Stimulated activated CD4-positive, alpha-beta T cell treated with anti-CD3 and anti-CD28 coated beads, Interleukin-4, amount 100 ng/mL, for 48 hours (primary cell): Measurements from ENCODE around the gene NTF4.
"Not testable (repeated sequence)": the region's sequence is repeated elsewhere in the genome, so short reads cannot be mapped to it uniquely, and the experiment has no call there.

Source experiments
- DNase-seq, 2 donors: peaks; one replicate each; pipeline ENCODE4 v3.0.0-alpha.2; 2020; ENCODE audit warnings: low read depth in 2 of 2

The NTF4 gene

DNA sequence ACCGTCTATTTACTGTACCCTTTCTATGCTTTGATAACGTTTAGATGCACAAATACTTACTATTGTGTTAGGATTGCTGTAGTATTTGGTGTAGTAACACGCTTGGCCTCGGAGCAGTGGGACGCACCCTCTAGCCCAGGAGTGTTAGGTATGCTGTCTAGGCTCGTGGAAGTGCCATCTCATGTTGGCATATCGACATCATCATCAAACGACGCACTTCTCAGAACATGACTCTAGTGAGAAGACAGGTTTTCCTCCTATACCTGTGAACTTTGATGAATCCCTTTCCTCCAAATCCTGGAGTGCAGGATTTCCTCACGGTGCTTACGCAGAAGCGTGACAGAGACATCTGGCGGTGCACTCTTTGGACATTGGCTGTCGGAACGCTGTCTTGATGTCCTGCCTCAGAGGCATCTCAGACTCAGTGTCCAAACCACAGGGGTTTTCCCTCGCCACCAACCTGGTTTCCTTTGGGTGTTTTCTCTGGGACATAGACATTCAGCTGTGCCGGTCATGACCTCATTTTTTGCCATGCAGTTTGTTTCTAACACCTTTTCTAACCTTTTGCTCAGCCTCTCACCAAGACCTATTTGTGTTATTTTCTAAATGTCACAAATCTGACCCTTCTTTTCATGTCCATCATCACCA lies 26.9 kb upstream of the NTF4 start:
- DNase-seq, result no peak

DNA sequence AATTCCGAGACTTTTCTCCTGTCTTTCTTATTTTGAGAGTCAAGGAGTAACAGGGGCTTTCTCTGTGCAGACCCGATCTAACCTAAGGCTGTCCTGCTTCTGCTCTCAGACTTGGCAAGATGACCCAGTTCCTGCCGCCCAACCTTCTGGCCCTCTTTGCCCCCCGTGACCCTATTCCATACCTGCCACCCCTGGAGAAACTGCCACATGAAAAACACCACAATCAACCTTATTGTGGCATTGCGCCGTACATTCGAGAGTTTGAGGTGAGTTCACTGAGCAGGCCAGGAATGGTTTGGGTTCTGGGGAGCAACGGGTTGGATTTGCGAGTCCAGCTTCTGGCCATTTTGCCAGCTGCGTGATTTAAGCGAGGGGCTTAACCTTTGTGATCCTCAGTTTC lies 21.7 kb upstream of the NTF4 start:
- DNase-seq, result no peak

GRCh38 chr19:49085868-49086232 lies 21.2 kb upstream of the NTF4 start:
- no peak for DNase-seq

DNA sequence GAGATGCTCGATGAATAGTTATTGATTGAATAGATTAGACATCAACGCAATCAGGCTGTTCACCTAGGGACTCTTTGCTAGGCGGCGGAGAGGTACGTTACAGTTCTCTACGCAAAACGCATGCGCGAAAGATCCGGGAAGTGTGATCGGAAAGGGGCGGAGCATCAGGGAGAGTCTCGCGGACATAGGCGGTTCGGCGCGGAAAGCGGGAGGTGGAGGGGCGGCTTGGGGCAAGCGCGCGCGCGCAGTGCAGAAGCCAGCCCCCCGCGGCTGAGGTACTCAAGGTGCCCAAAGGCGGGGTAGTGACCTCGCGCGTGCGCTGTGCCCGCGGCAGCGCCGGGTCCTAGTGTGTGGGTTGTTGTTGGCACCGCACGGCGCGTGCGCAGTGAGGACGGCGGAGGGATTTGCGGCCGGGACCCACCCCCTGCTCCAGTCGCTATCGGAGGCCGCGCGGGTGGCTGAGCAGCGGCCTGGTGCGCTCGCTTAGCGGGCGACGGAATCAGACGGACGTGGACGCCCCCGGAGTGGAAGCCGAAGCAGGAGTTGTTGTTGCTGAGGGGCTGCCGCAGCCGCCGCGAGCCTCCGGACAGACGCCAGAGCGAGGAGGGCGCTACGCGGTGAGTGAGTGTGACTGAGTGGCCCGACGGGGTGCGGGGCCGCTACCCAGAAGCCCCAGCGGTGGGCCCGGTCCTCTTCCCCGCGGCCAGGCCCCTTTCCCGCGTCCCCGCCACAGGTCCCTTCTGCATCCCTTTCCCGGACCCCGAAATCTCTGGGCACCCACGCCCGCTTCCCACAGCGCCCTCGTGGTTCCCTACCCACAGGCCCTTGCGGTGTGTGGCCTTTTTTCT lies 20.6 kb upstream of the NTF4 start, which contains the start of gene SNRNP70:
TSS of gene SNRNP70 (plus strand) at position 432 of the 848 bp plus-strand sequence. CDS start 964 bp downstream, outside the sequence.
- peak; percentile 98 for DNase-seq

DNA sequence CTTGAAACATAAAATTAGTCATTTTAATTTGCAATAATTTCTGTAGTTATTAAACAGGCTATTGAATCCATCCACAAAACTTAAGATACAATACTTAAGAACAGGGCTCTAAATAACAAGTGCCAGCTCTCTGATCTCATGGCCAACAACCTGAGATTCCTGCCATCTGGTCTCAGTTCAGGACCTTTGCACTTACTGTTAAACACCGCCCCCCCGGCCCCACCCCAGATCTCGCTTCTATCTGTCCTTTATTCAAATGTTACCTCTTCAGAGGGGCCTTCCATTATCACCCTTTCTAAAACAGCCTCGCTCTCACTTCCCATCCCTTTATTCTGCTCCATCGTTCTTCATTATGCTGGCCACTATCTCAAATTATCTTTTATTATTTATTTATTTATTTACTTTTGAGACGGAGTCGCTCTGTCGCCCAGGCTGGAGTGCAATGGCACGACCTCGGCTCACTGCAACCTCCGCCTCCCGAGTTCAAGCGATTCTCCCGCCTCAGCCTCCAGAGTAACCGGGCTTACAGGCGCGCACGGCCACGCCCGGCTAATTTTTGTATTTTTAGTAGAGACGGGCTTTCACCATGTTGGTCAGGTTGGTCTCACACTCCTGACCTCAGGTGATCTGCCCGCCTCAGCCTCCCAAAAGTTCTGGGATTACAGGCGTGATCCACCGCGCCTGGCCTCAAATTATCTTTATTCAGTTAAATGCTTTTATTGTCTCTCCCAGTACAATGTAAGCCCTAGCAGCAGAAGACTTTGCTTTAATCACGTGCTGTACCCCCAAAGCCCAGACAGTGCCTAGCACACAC lies 19.8 kb upstream of the NTF4 start:
- no peak for DNase-seq

DNA sequence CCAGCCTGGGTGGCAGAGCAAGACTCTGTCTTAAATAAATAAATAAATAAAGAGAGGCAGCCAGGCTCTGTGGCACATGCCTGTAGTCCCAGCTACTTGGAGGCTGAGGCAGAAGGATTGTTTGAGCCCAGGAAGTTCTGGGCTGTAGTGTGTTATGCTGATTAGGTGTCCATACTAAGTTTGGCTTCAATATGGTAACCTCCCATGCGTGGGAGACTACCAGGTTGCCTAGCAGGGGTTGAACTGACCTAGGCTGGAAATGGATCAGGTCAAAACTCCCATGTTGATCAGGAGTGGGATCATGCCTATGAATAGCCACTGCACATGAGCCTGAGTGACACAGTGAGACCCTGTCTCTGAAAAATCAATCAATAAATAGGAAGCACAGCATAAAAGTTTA lies 16.7 kb upstream of the NTF4 start:
- DNase-seq, result no peak

DNA sequence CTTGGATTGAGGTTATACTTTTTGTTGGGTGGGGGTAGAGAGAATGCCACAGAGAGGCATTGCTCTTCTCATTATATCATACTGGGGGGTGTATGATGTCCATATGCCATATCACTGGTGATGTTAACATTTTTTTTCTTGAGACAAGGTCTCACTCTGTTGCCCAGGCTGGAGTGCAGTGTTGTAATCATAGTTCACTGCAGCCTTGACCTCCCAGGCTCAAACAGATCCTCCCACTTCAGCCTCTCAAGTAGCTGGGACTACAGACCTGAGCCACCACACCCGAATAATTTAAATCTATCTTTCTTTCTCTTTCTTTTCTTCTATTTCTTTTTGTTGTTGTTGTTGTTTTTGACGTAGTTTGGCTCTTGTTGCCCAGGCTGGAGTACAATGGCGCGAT lies 15.8 kb upstream of the NTF4 start:
- no peak for DNase-seq

DNA sequence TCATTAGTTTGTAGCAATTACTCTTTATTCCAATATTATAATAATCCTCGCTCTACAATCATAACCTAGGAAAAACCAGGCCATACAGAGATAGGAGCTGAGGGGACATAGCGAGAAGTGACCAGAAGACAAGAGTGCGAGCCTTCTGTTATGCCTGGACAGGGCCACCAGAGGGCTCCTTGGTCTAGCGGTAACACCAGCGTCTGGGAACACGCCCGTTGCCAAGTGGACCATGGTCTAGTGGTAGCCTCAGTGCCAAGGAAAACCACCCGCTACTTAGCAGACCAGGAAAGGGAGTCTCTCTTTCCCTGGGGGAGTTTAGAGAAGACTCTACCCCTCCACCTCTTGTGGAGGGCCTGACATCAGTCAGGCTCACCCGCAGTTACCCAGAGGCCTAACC lies 10.3 kb upstream of the NTF4 start:
- DNase-seq, result not testable (repeated sequence)

DNA sequence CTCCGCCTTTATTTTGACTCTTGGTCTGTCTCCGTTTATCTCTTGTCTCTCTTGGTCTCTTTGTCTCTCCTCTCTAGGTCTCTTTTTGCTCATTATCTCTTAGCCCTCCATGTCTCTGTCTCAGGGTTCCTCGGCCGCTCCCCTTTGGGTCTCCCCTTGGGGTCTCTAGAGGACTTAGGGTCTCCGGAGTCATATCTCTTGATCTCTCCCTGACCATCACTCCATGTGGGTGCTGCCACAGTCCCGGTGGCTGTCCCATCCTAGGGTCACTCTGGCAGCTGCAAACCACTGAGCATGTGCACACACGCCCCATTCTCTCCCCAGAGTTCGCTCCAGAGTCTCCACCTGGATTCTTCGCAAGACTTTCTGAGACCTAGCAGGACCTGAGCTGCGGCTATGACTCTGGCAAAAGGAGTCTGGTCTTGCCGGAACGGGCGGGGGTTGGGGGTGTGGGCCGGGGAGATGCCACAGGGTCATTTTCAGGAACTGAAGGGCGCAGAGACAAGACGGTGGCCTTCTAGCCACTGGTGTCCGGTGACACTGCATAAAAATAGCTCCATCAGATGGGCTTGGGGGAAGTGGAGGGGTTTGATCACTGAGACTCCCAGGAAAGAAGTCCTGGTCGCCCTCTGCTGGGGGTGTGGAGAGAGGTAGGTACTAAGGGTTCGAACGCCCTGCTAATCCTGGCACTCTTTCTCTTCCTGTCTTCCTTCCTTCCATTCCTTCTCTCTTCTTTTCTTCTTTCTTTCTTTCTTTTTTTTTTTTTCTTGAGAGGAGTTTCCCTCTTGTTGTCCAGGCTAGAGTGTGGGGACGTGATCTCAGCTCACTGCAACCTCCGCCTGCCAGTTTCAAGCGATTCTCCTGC lies 9.1 kb upstream of the NTF4 start:
- no peak for DNase-seq

- DNase-seq, result no peak
These were observed 7.4 kb upstream of the NTF4 start for GRCh38 chr19:49071860-49072547.

DNA sequence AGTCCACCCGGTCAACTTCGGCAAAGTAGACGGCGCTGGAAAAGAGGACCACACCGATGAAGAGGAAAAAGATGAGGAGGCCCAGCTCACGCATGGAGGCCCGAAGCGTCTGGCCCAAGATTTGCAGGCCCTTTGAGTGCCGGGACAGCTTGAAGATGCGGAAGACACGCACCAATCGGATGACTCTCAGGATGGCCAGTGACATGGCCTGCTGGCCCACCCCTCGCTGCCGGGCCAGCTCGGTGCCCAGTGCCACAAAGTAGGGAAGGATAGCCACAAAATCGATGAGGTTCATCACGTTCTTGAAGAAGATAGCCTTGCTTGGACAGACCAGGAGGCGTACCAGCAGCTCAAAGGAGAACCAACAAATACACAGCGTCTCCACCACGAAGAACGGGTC lies 5.8 kb upstream of the NTF4 start:
- no peak for DNase-seq

GRCh38 chr19:49069026-49069425 lies 4.4 kb upstream of the NTF4 start:
- no peak for DNase-seq

- no peak for DNase-seq
These were observed 2.9 kb upstream of the NTF4 start for GRCh38 chr19:49067554-49067953.

DNA sequence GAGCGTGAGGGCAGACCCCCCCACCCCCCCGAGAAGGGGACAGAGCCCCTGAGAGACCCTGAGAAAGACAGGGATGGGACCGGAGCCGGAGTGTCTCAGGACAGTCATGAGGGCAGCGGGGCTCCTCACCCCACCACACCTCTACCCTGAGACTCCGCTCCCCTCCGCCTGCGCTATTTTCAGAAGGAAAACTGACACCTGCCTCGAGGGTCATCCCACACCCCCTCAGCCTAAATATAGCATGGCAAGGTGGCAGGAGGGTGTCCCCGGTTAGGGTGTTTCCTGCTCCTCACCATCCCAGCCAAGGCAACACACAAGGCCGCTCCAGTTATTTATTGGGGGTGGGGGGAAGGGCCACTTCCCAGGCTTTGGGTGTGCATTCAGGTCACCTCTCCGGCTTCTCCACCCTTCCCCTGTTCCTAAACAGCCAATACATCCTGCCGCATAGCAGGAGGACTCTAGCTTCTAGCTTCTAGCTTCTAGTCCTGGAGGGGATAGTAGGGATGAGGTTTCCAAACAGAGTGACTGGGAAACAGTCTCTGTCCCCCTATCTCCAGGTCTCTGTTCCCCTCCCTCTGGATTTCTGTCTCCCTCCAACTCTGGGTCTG lies 1.4 kb upstream of the NTF4 start:
- no peak for DNase-seq

- no peak for DNase-seq
These were observed 489 bp downstream of the NTF4 start for GRCh38 chr19:49064029-49064629.

GRCh38 chr19:49061445-49061844 lies 3.2 kb downstream of the NTF4 start:
- DNase-seq, result no peak

- no peak for DNase-seq
These were observed 3.6 kb downstream of the NTF4 start for GRCh38 chr19:49061000-49061399.

DNA sequence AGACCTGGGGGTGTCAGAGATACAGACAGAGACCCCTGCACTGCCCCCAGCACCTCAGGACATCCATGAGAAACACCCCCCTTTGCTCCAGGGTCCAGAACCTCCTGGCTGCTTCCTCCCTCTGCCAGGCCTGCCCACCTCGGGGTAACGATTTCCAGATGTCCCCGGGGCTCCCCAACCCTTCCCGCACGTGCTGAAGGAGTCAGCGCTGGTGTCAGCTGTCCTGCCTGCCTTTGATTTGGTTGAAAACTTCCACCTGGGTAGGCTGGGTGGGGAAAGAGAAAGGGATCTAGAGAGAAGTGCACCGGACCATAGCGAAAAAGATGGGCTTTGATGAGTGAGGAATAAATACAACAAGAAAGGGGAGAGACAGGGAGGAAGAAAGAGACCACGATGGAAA lies 5.6 kb downstream of the NTF4 start:
- no peak for DNase-seq

DNA sequence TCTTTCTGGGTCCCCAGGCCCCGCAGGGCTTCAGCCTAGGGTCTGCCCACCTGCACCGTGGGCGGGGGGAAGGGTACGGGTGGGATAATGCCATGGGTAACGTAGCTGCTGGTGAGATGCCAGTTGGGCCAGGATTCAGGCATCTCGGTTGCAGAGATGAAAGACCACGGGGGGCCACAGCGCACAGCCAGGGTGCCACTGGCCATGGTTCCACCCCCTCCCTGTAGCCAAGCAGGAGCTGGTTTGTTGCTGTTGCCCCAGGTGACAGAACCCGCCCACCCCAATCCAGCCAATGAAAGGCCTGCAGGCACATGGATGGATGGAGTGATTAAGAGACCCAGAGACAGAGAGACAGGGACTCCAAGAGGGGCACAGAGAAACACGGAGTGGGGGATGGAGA lies 6.1 kb downstream of the NTF4 start:
- DNase-seq, result peak in 1 of 2 donors; percentile 24

GRCh38 chr19:49057636-49058234 lies 6.9 kb downstream of the NTF4 start, which contains the start of gene CGB7:
TSS of gene CGB7 (minus strand) at chr19:49057749. CDS start at chr19:49055375, 2,374 bp downstream.
- DNase-seq, result peak; percentile 22 to 47
